UCSD-AML1 (cell line): ENCODE results near the gene ZKSCAN8.

Experiments used
- DNase-seq: peaks from one replicate; lab custom pipeline; 2025; ENCODE audit not compliant: unreplicated experiment; lab: John Stamatoyannopoulos, UW

The ZKSCAN8 gene

GRCh38 chr6:28206527-28206926 is 64.8 kb downstream of the ZKSCAN8 start:
- DNase-seq = no peak

DNA sequence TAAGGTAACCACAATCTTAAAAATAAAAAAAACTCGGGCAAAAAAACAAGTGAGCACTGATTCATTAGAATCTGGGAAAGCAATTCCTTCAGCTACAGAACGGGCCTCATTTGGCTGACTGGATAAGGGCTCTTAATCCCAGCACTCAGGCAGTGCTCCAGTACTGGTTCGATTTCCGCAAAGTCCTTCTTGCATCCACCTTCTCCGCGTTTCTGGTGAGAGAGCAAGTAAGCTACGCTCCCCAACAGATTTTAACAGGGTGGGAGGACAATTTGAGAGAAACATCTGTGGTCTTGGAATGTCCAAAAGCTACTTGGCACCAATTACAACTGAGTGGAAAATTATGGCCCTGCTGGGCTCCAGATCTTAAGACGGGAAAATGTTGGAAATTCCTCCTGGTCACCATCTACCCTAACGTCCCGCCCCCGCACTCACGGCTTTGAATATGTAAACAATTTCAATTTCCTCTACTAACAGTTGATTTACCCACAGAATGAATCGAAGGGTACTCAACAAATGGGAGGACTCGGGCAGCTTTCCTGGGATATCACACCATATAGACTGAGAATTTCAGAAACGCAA is 65.3 kb downstream of the ZKSCAN8 start:
- no peak for DNase-seq

DNA sequence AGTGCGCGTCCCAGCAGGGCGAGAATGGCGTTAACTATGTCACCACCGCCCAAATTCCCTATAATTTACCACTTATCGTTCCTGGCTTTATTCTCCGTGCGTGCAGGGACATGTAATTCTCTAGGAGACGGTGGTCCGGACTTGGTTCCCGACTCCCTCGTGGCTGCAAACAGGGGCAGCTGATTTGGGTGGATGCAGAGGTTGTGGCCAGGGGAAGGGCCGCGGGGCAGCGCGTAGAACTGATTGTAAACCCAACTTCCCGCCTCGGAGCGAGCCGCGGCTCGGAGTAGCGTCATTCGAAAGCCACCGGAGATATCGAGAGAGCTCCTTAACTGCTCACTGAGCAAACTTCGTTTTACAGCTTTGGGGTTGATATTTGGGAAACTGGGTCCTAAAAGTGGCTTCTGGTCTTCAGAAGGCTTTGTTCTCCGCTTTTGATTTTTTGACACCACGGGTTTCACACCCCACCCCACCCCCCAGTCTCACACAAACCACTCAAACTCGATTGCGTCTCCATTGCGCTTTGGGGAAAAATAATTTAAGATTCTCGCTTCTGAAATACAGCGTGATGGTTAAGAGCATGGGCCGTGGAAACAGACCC is 65.9 kb downstream of the ZKSCAN8 start:
- no peak for DNase-seq

DNA sequence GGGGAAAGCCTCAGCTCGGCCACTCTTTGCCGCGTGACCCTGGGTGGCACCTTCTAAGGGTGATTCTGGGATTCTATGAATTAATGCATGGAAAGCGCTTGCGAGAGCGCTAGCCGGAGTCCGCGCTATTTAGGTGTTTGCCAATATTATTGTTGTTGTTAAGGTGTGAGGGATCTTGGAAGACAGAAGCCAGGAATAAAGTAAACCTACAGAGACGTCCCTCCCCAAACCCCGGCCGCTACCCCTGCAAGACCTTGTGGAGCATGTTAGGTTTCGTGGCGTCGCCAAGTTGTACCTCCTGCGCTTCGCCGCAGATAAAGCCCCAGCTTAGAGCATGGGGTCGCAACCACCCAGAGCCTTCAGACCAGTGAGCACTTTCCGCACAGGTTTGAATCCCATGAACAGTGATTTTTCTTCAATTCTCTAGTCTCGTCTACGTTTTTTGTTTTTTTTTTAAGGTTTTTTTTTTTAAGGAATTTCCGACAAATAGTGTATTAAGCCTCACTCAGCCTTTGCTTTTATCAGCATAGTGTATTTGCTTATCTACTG is 66.5 kb downstream of the ZKSCAN8 start:
- DNase-seq = no peak
